Stimulated activated CD4-positive, alpha-beta T cell treated with anti-CD3 and anti-CD28 coated beads, Interleukin-2, amount 100 ng/mL, for 48 hours (primary cell): ENCODE data around the gene RAE1.
A peak's percentile ranks its signal among the peaks of the same experiment; 100 is the strongest.

Experiments used
- DNase-seq, 2 donors: peaks; one replicate each; pipeline ENCODE4 v3.0.0-alpha.2; 2020

Gene RAE1

GRCh38 chr20:57390604-57391438 is 39.8 kb downstream of the RAE1 start, which contains the start of gene RBM38:
TSS of gene RBM38 (plus strand) at chr20:57391396. CDS start at chr20:57391582, 186 bp downstream.
- DNase-seq: peak; percentile 74 to 79

GRCh38 chr20:57391439-57392301 is 40.6 kb downstream of the RAE1 start:
- peak; percentile 13 to 30 for DNase-seq

- DNase-seq: peak; percentile 47 to 51
These were observed 41.6 kb downstream of the RAE1 start for GRCh38 chr20:57392512-57393271.

- no peak for DNase-seq
These were observed 42.5 kb downstream of the RAE1 start for GRCh38 chr20:57393321-57394120.

- DNase-seq: no peak
These were observed 43.3 kb downstream of the RAE1 start for GRCh38 chr20:57394121-57395082.

- no peak for DNase-seq
These were observed 44.3 kb downstream of the RAE1 start for GRCh38 chr20:57395111-57395966.

GRCh38 chr20:57396212-57396983 is 45.3 kb downstream of the RAE1 start:
- no peak for DNase-seq

GRCh38 chr20:57396984-57397692 is 46.1 kb downstream of the RAE1 start:
- peak in 1 of 2 donors; percentile 23 for DNase-seq

- DNase-seq: peak; percentile 23 to 34
These were observed 46.6 kb downstream of the RAE1 start for GRCh38 chr20:57397693-57398108.

GRCh38 chr20:57398231-57398821 is 47.3 kb downstream of the RAE1 start:
- peak; percentile 59 to 72 for DNase-seq

GRCh38 chr20:57398901-57399535 is 48.0 kb downstream of the RAE1 start:
- no peak for DNase-seq

- peak; percentile 43 to 58 for DNase-seq
These were observed 48.6 kb downstream of the RAE1 start for GRCh38 chr20:57399587-57400155.

- DNase-seq: no peak
These were observed 49.2 kb downstream of the RAE1 start for GRCh38 chr20:57400231-57400701.

- DNase-seq: no peak
These were observed 49.9 kb downstream of the RAE1 start for GRCh38 chr20:57400821-57401564.

GRCh38 chr20:57401565-57401918 is 50.5 kb downstream of the RAE1 start:
- DNase-seq: no peak
